Measurements from ENCODE around the gene ADCY5. TPM values are rescaled to one million over a fixed set of nuclear protein-coding genes. Genes with fewer than 3 reads are reported as not detected.

ADCY5 gene
- total RNA-seq, 4 donors from 2014 or later: 13.3 to 27.4 (median 21.7) TPM

GRCh38 chr3:123262868-123263267, 186.0 kb downstream of the ADCY5 start:
- WGBS, 2 donors: 95% methylated on average over 5 of the region's 5 CpGs

GRCh38 chr3:123262226-123262625, 186.7 kb downstream of the ADCY5 start:
- peaks cover 0 to 3% (median 0%) of the 10 kb centered on the region in 4 donors for H3K4me1 ChIP-seq
- no peak for DNase-seq (ENCODE audit: low spot score in 2 of 2)
- H3K27ac ChIP-seq: no peak overlapping the region
- H3K9me3 ChIP-seq: no peaks in the 10 kb centered on the region
- no peak overlapping the region for H3K4me3 ChIP-seq
- H3K36me3 ChIP-seq: peaks cover 0 to 44% (median 0%) of the 10 kb centered on the region in 3 donors
- no peaks in the 10 kb centered on the region for H3K27me3 ChIP-seq
- 91 to 94% methylated on average over 2 of the region's 2 CpGs for WGBS, 2 donors
- TF ChIP-seq CTCF (IDR thresholded peaks at IDR 0.05) (no peak), EP300 (IDR thresholded peaks at IDR 0.05) (no peak), POLR2A (IDR thresholded peaks at IDR 0.05) (no peak)

More at GRCh38 chr3:123262868-123263267, 186.0 kb downstream of the ADCY5 start:
- TF ChIP-seq POLR2A (IDR thresholded peaks at IDR 0.05): no peak
- TF ChIP-seq EP300 (IDR thresholded peaks at IDR 0.05): no peak
- no peak for TF ChIP-seq CTCF (IDR thresholded peaks at IDR 0.05)
- Histone ChIP-seq H3K4me3 (no peak overlapping the region), H3K9me3 (no peaks in the 10 kb centered on the region), H3K27ac (no peak overlapping the region), H3K4me1 (peaks cover 0 to 3% (median 0%) of the 10 kb centered on the region in 4 donors), H3K27me3 (no peaks in the 10 kb centered on the region), H3K36me3 (peaks cover 0 to 44% (median 0%) of the 10 kb centered on the region in 3 donors)
- no peak for DNase-seq (ENCODE audit: low spot score in 2 of 2)

- H3K9me3 ChIP-seq: no peaks in the 10 kb centered on the region
- no peaks in the 10 kb centered on the region for H3K27me3 ChIP-seq
- peaks cover 0 to 49% (median 0%) of the 10 kb centered on the region in 3 donors for H3K36me3 ChIP-seq
- TF ChIP-seq EP300 (IDR thresholded peaks at IDR 0.05): no peak
- no peak for TF ChIP-seq POLR2A (IDR thresholded peaks at IDR 0.05)
- TF ChIP-seq CTCF (IDR thresholded peaks at IDR 0.05): no peak
- H3K4me1 ChIP-seq: peaks cover 0 to 3% (median 0%) of the 10 kb centered on the region in 4 donors
- H3K27ac ChIP-seq: no peak overlapping the region
- WGBS, 2 donors: 83 to 88% methylated on average over 3 of the region's 3 CpGs
- DNase-seq (ENCODE audit: low spot score in 2 of 2): no peak
- H3K4me3 ChIP-seq: no peak overlapping the region
These were observed 187.2 kb downstream of the ADCY5 start for GRCh38 chr3:123261666-123262065.

GRCh38 chr3:123258811-123259420, 190.0 kb downstream of the ADCY5 start:
- no peak for DNase-seq (ENCODE audit: low spot score in 2 of 2)
- TF ChIP-seq EP300 (IDR thresholded peaks at IDR 0.05): no peak
- peak; percentile 19 to 60 (median 37) for TF ChIP-seq CTCF (IDR thresholded peaks at IDR 0.05)
- H3K4me1 ChIP-seq: peaks cover 0 to 3% (median 0%) of the 10 kb centered on the region in 4 donors
- no peak overlapping the region for H3K4me3 ChIP-seq
- H3K27me3 ChIP-seq: no peaks in the 10 kb centered on the region
- H3K27ac ChIP-seq: no peak overlapping the region
- H3K9me3 ChIP-seq: no peaks in the 10 kb centered on the region
- 52 to 53% methylated on average over 3 of the region's 3 CpGs for WGBS, 2 donors
- H3K36me3 ChIP-seq: peaks cover 0 to 33% (median 0%) of the 10 kb centered on the region in 3 donors

- no peak for DNase-seq (ENCODE audit: low spot score in 2 of 2)
These were observed 190.5 kb downstream of the ADCY5 start for GRCh38 chr3:123258359-123258758.

More at GRCh38 chr3:123258359-123258758, 190.5 kb downstream of the ADCY5 start:
- Histone ChIP-seq H3K4me3 (no peak overlapping the region), H3K36me3 (peaks cover 0 to 28% (median 0%) of the 10 kb centered on the region in 3 donors), H3K9me3 (no peaks in the 10 kb centered on the region), H3K27me3 (no peaks in the 10 kb centered on the region), H3K27ac (no peak overlapping the region), H3K4me1 (peaks cover 0 to 3% (median 0%) of the 10 kb centered on the region in 4 donors)
- no peak for TF ChIP-seq POLR2A (IDR thresholded peaks at IDR 0.05)
- TF ChIP-seq CTCF (IDR thresholded peaks at IDR 0.05): no peak
- no peak for TF ChIP-seq EP300 (IDR thresholded peaks at IDR 0.05)
